HEK293 (cell line): ENCODE measurements around the gene ELMO1.

Experiments used
- CTCF ChIA-PET: fragments of 350-600 bp; formaldehyde crosslinking; extraction: SDS; loops from one replicate; lab custom pipeline; 2021; ENCODE audit warnings: antibody characterized with exemption; lab: Yijun Ruan, JAX
- POLR2A ChIA-PET: fragments of 300-600 bp; formaldehyde crosslinking; extraction: SDS; loops from one replicate; lab custom pipeline; 2020; ENCODE audit warnings: antibody characterized with exemption, inconsistent platforms; lab: Yijun Ruan, JAX
- H3K27ac ChIP-seq: fragments of 200-500 bp; sonication (Bioruptor generic); 2 replicates; pipeline ENCODE4 v1.5.1; 2014; ENCODE audit warnings: low read depth, low read length, control low read depth, inconsistent platforms; ENCODE audit errors: extremely low read depth
- H3K36me3 ChIP-seq, 2 experiments: fragments of 200-500 bp in 1 of 2; sonication (Bioruptor generic) in 1 of 2; 1 replicate in 1 of 2; 2 replicates in 1 of 2; pipeline ENCODE4 v1.5.1; 2014 to 2017; ENCODE audit warnings: inconsistent platforms in 2 of 2, low read length in 2 of 2; ENCODE audit not compliant: control insufficient read depth in 2 of 2, insufficient read depth in 1 of 2
- H3K4me1 ChIP-seq: fragments of 200-500 bp; sonication (Bioruptor generic); 2 replicates; pipeline ENCODE4 v1.5.1; 2014; ENCODE audit warnings: mild to moderate bottlenecking, low read length, inconsistent platforms; ENCODE audit not compliant: control insufficient read depth, insufficient read depth
- H3K4me3 ChIP-seq: 2 replicates; pipeline ENCODE4 v1.5.1; 2011; ENCODE audit warnings: low read depth, mild to moderate bottlenecking, control low read depth, low read length, moderate library complexity
- H3K9me3 ChIP-seq: fragments of 200-500 bp; sonication (Bioruptor generic); 2 replicates; pipeline ENCODE4 v1.5.1; 2014; ENCODE audit warnings: low read depth, low read length, inconsistent platforms; ENCODE audit not compliant: control insufficient read depth, insufficient read depth
- REST ChIP-seq: fragments of 450-650 bp; formaldehyde crosslinking; IDR thresholded peaks from 2 replicates; pipeline ENCODE4 v1.5.1; 2016; ENCODE audit warnings: missing biosample characterization, missing genetic modification characterization
- TCF7L2 ChIP-seq: IDR thresholded peaks from 2 replicates; pipeline ENCODE4 v1.6.1; 2011; ENCODE audit warnings: low read depth, mild to moderate bottlenecking, inconsistent platforms, low read length, moderate library complexity, borderline replicate concordance
- ZBTB11 ChIP-seq: fragments of 450-650 bp; formaldehyde crosslinking; conservative IDR thresholded peaks from 2 replicates; pipeline ENCODE4 v1.5.1; 2016; ENCODE audit warnings: low read depth, missing biosample characterization, missing genetic modification characterization
- ZNF112 ChIP-seq: fragments of 450-650 bp; formaldehyde crosslinking; IDR thresholded peaks from 2 replicates; pipeline ENCODE4 v1.5.0; 2017; ENCODE audit warnings: missing biosample characterization, missing genetic modification characterization
- ZNF23 ChIP-seq: fragments of 450-650 bp; formaldehyde crosslinking; IDR thresholded peaks from 2 replicates; pipeline ENCODE4 v1.5.1; 2016; ENCODE audit warnings: missing biosample characterization, missing genetic modification characterization, borderline replicate concordance
- ZNF391 ChIP-seq: fragments of 450-650 bp; formaldehyde crosslinking; IDR thresholded peaks from 2 replicates; pipeline ENCODE4 v1.5.1; 2016; ENCODE audit warnings: low read depth, missing biosample characterization, missing genetic modification characterization, borderline replicate concordance
- ZNF404 ChIP-seq: fragments of 450-650 bp; formaldehyde crosslinking; IDR thresholded peaks from 2 replicates; pipeline ENCODE4 v1.5.1; 2017; ENCODE audit warnings: missing biosample characterization, missing genetic modification characterization
- ZNF416 ChIP-seq: fragments of 450-650 bp; formaldehyde crosslinking; IDR thresholded peaks from 2 replicates; pipeline ENCODE4 v1.5.1; 2016; ENCODE audit warnings: missing biosample characterization, missing genetic modification characterization
- ZNF433 ChIP-seq: fragments of 450-650 bp; formaldehyde crosslinking; IDR thresholded peaks from 2 replicates; pipeline ENCODE4 v1.5.1; 2016; ENCODE audit warnings: missing biosample characterization, missing genetic modification characterization, low read depth
- ZNF560 ChIP-seq: fragments of 450-650 bp; formaldehyde crosslinking; IDR thresholded peaks from 2 replicates; pipeline ENCODE4 v1.5.1; 2017; ENCODE audit warnings: missing biosample characterization, missing genetic modification characterization, borderline replicate concordance
- ZNF596 ChIP-seq: fragments of 450-650 bp; IDR thresholded peaks from 2 replicates; pipeline ENCODE4 v1.5.0; 2018; ENCODE audit warnings: missing biosample characterization, mild to moderate bottlenecking, missing genetic modification characterization, moderate library complexity
- ZNF639 ChIP-seq: fragments of 450-650 bp; formaldehyde crosslinking; IDR thresholded peaks from 2 replicates; pipeline ENCODE4 v1.5.1; 2016; ENCODE audit warnings: missing biosample characterization, missing genetic modification characterization
- ZNF654 ChIP-seq: fragments of 450-650 bp; formaldehyde crosslinking; IDR thresholded peaks from 2 replicates; pipeline ENCODE4 v1.5.1; 2016; ENCODE audit warnings: low read depth, missing biosample characterization, missing genetic modification characterization
- ZNF76 ChIP-seq: fragments of 450-650 bp; formaldehyde crosslinking; IDR thresholded peaks from 2 replicates; pipeline ENCODE4; 2016; ENCODE audit warnings: low read depth, missing biosample characterization, missing genetic modification characterization, borderline replicate concordance
- ZSCAN16 ChIP-seq: fragments of 450-650 bp; formaldehyde crosslinking; IDR thresholded peaks from 2 replicates; pipeline ENCODE4 v1.5.1; 2016; ENCODE audit warnings: missing biosample characterization, missing genetic modification characterization
- TF ChIP-seq, protein P1 (sequence below): fragments of 450-650 bp; formaldehyde crosslinking; IDR thresholded peaks from 2 replicates; pipeline ENCODE4 v1.5.1; 2016; ENCODE audit warnings: missing biosample characterization, missing genetic modification characterization

The ELMO1 gene

DNA sequence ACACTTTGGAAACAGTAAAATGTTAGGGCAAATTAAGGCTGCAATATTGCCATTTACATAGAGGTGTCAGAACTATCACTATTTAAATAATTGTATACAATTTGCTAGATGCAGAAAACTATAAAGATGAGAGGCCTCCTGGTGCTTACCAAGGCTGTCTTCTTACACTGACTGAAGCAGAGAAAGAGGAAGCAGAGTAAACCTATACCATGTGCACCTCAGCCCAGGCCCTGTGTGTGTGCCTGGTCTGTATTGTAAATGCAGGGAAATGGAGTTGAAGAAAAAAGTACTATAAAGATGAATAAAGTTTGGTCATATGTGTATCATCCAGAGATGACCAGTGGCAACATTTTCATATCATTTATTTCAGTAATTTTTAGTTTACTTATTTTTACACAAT lies 29.2 kb downstream of the ELMO1 start:
- CTCF ChIA-PET: no interaction called here
- Histone ChIP-seq H3K36me3 (no peaks in the 10 kb centered on the region), H3K27ac (no peak overlapping the region)
- TF ChIP-seq TCF7L2: no peak
- TF ChIP-seq ZNF112: no peak
- no peak for TF ChIP-seq ZNF639 (tag by site-specific recombination)
- TF ChIP-seq, protein P1, sequence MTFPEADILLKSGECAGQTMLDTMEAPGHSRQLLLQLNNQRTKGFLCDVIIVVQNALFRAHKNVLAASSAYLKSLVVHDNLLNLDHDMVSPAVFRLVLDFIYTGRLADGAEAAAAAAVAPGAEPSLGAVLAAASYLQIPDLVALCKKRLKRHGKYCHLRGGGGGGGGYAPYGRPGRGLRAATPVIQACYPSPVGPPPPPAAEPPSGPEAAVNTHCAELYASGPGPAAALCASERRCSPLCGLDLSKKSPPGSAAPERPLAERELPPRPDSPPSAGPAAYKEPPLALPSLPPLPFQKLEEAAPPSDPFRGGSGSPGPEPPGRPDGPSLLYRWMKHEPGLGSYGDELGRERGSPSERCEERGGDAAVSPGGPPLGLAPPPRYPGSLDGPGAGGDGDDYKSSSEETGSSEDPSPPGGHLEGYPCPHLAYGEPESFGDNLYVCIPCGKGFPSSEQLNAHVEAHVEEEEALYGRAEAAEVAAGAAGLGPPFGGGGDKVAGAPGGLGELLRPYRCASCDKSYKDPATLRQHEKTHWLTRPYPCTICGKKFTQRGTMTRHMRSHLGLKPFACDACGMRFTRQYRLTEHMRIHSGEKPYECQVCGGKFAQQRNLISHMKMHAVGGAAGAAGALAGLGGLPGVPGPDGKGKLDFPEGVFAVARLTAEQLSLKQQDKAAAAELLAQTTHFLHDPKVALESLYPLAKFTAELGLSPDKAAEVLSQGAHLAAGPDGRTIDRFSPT (tag by site-specific recombination): no peak
- TF ChIP-seq ZNF654 (tag by site-specific recombination): no peak
- TF ChIP-seq ZNF416 (tag by site-specific recombination): no peak
- TF ChIP-seq ZSCAN16 (tag by site-specific recombination): no peak
- no peak for TF ChIP-seq ZNF560 (tag by site-specific recombination)
- no peak for TF ChIP-seq ZNF23 (tag by site-specific recombination)
- TF ChIP-seq REST (tag by site-specific recombination): no peak
- no peak for TF ChIP-seq ZNF433 (tag by site-specific recombination)
- TF ChIP-seq ZBTB11 (tag by site-specific recombination): no peak
- no peak for TF ChIP-seq ZNF404 (tag by site-specific recombination)
- no peak for TF ChIP-seq ZNF596 (tag by site-specific recombination)
- TF ChIP-seq ZNF391 (tag by site-specific recombination): no peak
- no peak for TF ChIP-seq ZNF76 (tag by site-specific recombination)
- TF ChIP-seq, all 188 proteins: peak for 0
- Histone ChIP-seq H3K4me1 (no peaks in the 10 kb centered on the region), H3K9me3 (no peaks in the 10 kb centered on the region), H3K4me3 (no peak overlapping the region)
- POLR2A ChIA-PET: no interaction called here
